Loucy (cell line): Measurements from ENCODE around the gene EPHA6.

Experiments
- EZH2phosphoT487 ChIP-seq: fragments of 200-600 bp; IDR thresholded peaks from 2 replicates; pipeline ENCODE4 v1.6.1; 2018; ENCODE audit warnings: antibody characterized with exemption, mild to moderate bottlenecking, moderate library complexity, borderline replicate concordance
- TF ChIP-seq, protein P1 (sequence below): fragments of 200-600 bp; sonication (generic); conservative IDR thresholded peaks from 2 replicates; pipeline ENCODE4 v1.5.1; 2014; ENCODE audit warnings: mild to moderate bottlenecking, antibody characterized with exemption, low read length

DNA sequence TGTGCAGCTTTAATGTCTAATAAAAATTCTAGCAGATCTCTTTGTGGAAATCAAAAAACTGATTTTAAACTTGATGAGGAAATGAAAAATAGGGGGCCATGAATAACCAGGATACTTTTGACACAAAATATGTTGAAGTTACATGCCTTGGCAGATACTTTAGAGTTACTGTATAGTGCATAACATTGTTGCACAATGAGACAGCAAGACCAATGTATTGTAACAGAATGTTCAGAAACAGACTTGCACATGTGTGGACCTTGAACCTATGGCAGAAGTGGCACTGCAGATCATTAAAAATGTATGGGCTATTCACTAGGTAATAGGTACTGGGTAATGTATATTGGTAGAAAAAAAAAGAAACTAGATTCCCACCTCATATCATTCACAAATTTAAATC is 607.2 kb downstream of the EPHA6 start:
- TF ChIP-seq, protein P1, sequence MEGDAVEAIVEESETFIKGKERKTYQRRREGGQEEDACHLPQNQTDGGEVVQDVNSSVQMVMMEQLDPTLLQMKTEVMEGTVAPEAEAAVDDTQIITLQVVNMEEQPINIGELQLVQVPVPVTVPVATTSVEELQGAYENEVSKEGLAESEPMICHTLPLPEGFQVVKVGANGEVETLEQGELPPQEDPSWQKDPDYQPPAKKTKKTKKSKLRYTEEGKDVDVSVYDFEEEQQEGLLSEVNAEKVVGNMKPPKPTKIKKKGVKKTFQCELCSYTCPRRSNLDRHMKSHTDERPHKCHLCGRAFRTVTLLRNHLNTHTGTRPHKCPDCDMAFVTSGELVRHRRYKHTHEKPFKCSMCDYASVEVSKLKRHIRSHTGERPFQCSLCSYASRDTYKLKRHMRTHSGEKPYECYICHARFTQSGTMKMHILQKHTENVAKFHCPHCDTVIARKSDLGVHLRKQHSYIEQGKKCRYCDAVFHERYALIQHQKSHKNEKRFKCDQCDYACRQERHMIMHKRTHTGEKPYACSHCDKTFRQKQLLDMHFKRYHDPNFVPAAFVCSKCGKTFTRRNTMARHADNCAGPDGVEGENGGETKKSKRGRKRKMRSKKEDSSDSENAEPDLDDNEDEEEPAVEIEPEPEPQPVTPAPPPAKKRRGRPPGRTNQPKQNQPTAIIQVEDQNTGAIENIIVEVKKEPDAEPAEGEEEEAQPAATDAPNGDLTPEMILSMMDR = no peak
- no peak for TF ChIP-seq EZH2phosphoT487
